Activated CD8-positive, alpha-beta T cell treated with anti-CD3 and anti-CD28 coated beads, Interleukin-2, amount 10 ng/mL, durations not matched to agents 7 days and 5 days (primary cell): ENCODE data around the gene GSS. TPM values are rescaled to one million over a fixed set of nuclear protein-coding genes. Genes with fewer than 3 reads are reported as not detected.

Source experiments
- ATAC-seq: fragments of 150-1000 bp; cut with Tn5 transposase; one replicate; pipeline ENCODE4 v1.10.0; 2021; ENCODE audit warnings: moderate library complexity
- CTCF ChIA-PET: fragments of 350-600 bp; sonication (Branson Sonifier 250); formaldehyde crosslinking; loops from one replicate; lab custom pipeline; 2021; ENCODE audit warnings: antibody characterized with exemption; lab: Charles Lee
- POLR2A ChIA-PET: fragments of 350-600 bp; sonication (Branson Sonifier 250); formaldehyde crosslinking; loops from one replicate; lab custom pipeline; 2021; ENCODE audit warnings: antibody characterized with exemption; lab: Charles Lee
- DNase-seq: peaks from one replicate; pipeline ENCODE4 v3.0.0-alpha.2; 2020
- H3K27ac Mint-ChIP-seq: one replicate; pipeline ENCODE4 v1.8.0; 2021; ENCODE audit warnings: mild to moderate bottlenecking, mixed read lengths
- H3K27me3 Mint-ChIP-seq: one replicate; pipeline ENCODE4 v1.8.0; 2021; ENCODE audit warnings: low read depth, mixed read lengths
- H3K36me3 Mint-ChIP-seq: one replicate; pipeline ENCODE4 v1.8.0; 2021; ENCODE audit warnings: low read depth, mixed read lengths
- H3K4me1 Mint-ChIP-seq: one replicate; pipeline ENCODE4 v1.8.0; 2021; ENCODE audit warnings: low read depth, mixed read lengths
- H3K4me3 Mint-ChIP-seq: one replicate; pipeline ENCODE4 v1.8.0; 2021; ENCODE audit warnings: mild to moderate bottlenecking, mixed read lengths
- H3K9me3 Mint-ChIP-seq: one replicate; pipeline ENCODE4 v1.8.0; 2022; ENCODE audit warnings: mixed read lengths; ENCODE audit not compliant: insufficient read depth
- total RNA-seq, 2 experiments: library from RNA; stranded (reverse); gene quantifications; one replicate each; pipeline ENCODE4 v1.2.3, GENCODE V29; 2021

Gene GSS
- total RNA-seq, 2 experiments from 2014 or later = 55.1 to 55.6 TPM

DNA sequence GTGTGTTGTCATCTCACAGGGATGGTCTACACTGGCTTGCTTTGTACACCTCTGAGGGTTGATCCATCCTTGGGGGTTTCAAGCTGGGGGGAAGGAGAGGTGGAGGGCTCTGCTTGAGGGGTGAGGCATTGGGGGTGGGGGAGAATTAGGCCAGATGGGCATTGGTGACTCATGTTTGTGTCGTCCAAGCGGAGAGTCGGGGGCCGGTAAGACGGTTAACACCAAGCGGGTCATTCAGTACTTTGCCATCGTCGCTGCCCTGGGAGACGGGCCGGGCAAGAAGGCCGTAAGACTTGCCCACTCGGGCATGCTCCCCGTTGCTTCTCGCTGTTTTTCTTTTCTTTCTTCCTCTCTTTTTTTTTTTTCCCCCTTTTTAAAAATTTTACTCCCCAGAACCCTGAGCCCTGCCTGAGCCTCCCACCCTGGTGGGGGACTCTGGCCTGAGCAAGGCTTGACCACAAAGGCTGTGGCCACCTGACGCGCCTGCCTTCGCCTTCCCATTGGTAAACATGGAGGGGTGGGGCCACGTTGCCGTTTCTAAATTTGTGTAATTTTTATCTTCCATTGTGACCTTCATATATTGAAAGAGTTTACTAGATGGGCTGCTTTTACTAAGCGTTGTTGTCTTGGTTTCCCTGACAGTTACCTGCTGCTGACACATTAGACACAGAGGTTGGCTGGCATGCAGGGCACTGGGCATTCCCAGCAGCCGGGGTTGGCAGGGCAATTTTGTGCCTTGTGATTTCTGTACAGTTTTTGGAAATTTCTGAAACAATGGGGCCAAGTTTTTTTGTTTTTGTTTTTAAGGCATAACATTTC is 26.9 kb upstream of the GSS start:
- Mint-ChIP-seq H3K27me3 (peaks cover 7% of the 10 kb centered on the region), H3K27ac (no peak overlapping the region), H3K9me3 (no peaks in the 10 kb centered on the region), H3K4me1 (peaks cover 1% of the 10 kb centered on the region), H3K4me3 (no peak overlapping the region), H3K36me3 (no peaks in the 10 kb centered on the region)
- ChIA-PET POLR2A (no interaction called here), CTCF (no interaction called here)
- DNase-seq (no peak), ATAC-seq (no peak)

DNA sequence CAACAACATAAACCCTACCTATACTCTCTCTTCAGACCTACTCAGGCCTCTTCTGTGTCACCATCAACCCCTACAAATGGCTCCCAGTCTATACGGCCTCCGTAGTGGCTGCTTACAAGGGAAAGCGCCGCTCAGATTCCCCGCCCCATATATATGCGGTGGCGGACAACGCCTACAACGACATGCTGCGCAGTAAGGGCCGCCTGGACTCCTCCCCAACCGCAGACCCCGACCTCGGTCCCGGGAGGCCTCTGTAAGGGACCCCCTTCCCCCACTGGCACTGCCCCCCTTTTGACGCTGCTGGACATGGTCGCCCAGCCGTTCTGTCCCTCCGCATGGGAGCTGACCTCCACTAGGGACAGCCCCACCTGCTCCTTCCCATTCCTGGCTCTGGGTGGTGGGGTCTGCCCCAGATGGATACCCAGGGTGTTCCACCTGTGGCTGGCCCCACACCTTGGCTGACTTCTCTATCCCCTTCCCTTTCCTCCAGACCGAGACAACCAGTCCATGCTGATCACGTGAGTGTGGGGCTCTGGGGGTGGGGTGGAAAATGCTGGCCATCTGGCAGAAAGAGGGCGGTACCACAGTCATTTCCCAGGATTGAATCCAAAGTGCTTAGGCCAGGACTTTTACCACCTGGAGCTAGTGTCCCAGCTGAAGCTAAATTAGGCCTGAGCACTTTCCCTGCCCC is 25.1 kb upstream of the GSS start:
- ATAC-seq = no peak
- peaks cover 11% of the 10 kb centered on the region for H3K27me3 Mint-ChIP-seq
- CTCF ChIA-PET = no interaction called here
- DNase-seq = no peak
- H3K36me3 Mint-ChIP-seq = no peaks in the 10 kb centered on the region
- POLR2A ChIA-PET = no interaction called here
- no peak overlapping the region for H3K27ac Mint-ChIP-seq
- peaks cover 1% of the 10 kb centered on the region for H3K4me1 Mint-ChIP-seq
- no peak overlapping the region for H3K4me3 Mint-ChIP-seq
- no peaks in the 10 kb centered on the region for H3K9me3 Mint-ChIP-seq

DNA sequence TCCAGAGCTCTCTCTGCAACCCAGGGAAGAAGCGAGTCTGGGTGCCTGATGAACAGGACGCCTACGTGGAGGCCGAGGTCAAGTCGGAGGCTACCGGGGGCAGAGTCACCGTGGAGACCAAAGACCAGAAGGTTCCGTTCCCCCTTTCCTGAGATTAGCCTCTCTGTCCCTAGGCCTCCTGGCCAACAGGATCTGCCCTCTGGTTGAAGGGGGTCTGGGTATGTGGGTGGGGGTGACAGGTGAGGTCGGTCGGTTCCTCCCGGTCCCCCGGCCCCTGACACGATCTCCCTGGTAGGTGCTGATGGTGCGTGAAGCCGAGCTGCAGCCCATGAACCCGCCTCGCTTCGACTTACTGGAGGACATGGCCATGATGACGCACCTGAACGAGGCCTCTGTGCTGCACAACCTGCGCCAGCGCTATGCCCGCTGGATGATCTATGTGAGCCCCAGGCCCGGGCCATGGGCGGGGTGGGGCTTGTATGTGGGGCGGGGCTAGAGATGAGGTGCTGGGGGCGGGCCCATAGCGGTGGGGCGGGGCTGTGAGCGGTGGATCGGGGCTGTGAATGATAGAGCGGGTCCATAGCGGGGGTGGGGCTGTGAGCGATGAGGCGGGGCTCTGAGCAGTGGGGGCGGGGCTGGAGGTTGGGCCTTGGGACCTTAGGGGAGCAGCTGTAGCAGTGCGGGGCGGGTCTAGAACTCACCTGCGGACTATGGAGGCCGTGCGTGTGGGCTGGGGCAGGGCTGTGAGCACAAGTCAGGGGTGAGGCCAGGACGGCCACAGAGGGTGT is 24.0 kb upstream of the GSS start:
- H3K27me3 Mint-ChIP-seq = peaks cover 11% of the 10 kb centered on the region
- peak; percentile 26 for DNase-seq
- no peak overlapping the region for H3K27ac Mint-ChIP-seq
- no peaks in the 10 kb centered on the region for H3K36me3 Mint-ChIP-seq
- no peak overlapping the region for H3K4me3 Mint-ChIP-seq
- no peaks in the 10 kb centered on the region for H3K9me3 Mint-ChIP-seq
- H3K4me1 Mint-ChIP-seq = no peaks in the 10 kb centered on the region
- peak; percentile 65 for ATAC-seq
- POLR2A ChIA-PET = no interaction called here
- CTCF ChIA-PET = no interaction called here

DNA sequence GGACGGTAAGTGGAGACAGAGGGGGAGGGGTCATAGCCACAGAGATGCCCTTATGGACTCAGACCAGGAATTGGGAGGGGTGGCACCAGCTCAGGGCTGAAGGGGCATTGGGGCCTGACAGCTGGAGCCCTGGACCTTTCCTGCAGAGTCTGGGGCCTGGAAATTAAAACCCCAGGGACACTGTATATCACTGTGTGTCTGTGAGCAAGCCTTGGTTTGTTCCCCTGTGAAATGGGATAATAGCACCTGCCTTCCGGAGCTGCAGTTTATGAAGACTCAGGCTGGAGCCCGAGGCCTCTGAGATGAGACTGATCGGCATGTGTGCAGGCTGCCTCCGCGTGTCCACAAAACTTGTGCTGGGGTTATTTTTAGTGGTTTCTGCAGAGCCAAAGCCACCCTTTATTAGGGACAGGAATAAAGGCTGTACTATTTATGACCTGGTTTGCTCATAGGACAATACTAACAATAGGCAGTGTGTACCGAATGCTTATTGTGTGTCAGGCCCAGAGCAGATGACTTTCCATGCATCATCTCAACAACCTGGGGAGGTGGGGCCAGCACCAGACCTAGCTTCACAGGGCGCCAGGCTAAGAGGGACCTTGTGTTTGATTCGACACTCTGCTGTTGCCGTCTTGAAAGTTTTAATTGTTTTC is 22.6 kb upstream of the GSS start:
- H3K27me3 Mint-ChIP-seq = peaks cover 7% of the 10 kb centered on the region
- DNase-seq = no peak
- no peak overlapping the region for H3K27ac Mint-ChIP-seq
- H3K9me3 Mint-ChIP-seq = no peaks in the 10 kb centered on the region
- ATAC-seq = no peak
- POLR2A ChIA-PET = no interaction called here
- H3K4me1 Mint-ChIP-seq = no peaks in the 10 kb centered on the region
- no peaks in the 10 kb centered on the region for H3K36me3 Mint-ChIP-seq
- no peak overlapping the region for H3K4me3 Mint-ChIP-seq
- CTCF ChIA-PET = no interaction called here

DNA sequence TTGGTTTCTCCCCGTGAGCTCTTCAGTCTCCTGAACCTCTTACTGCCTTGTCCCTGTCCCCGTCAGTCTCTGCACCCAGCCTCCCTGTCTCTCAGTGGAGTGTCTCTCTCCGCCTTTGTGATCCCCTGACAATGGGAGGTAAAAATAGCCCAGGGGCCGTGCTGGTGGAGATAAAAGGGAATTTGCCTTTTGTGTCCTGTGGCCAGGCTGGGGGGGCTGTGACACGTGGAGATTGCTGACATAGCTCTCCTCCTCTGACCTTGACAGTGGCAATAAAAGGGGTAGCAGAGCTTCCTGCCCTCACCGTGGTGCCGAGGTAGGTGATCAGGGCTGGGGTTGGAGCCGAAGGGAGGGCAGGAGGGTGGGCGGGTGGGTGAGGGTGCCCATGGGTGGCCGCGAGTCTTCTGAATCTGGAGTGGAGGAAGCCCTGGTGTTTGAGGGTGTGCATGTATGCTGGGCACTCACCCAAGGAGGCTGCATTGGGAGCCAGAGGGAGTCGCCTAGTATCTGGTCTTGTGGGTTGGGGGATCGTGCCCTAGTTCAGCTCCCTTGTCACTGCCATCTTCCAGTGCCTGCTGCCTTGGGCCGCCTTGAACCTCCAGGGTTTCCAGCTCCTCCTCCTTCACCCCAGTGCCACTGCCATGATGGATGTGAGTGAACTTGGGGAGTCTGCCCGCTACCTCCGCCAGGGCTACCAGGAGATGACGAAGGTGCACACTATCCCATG is 21.9 kb upstream of the GSS start:
- CTCF ChIA-PET = no interaction called here
- Mint-ChIP-seq H3K36me3 (no peaks in the 10 kb centered on the region), H3K9me3 (no peaks in the 10 kb centered on the region), H3K4me3 (no peak overlapping the region), H3K27me3 (peaks cover 6% of the 10 kb centered on the region), H3K27ac (no peak overlapping the region), H3K4me1 (no peaks in the 10 kb centered on the region)
- DNase-seq (no peak), ATAC-seq (no peak)
- POLR2A ChIA-PET = no interaction called here

DNA sequence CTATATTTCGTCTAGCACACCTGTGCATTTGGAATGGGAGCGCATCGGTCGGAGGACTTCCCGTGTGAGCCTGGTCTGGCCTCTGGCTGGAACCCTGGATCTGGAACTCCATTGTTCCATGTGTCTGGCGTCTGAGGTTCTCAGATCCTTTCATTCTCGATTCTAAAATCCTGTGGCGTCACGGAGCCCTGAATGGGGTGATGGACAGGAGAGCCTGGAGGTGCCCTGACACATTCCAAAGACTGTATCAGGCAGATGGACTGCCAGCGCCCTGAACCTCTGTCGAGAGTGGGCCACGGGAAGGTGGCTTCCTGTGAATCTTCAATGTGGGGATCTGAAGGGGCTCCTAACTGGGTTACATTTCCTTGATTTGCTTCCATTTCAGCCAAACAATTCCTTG is 20.7 kb upstream of the GSS start:
- no peaks in the 10 kb centered on the region for H3K4me1 Mint-ChIP-seq
- H3K27ac Mint-ChIP-seq = no peak overlapping the region
- ChIA-PET CTCF (no interaction called here), POLR2A (no interaction called here)
- ATAC-seq (no peak), DNase-seq (no peak)
- H3K9me3 Mint-ChIP-seq = no peaks in the 10 kb centered on the region
- H3K4me3 Mint-ChIP-seq = no peak overlapping the region
- peaks cover 6% of the 10 kb centered on the region for H3K27me3 Mint-ChIP-seq
- H3K36me3 Mint-ChIP-seq = no peaks in the 10 kb centered on the region

DNA sequence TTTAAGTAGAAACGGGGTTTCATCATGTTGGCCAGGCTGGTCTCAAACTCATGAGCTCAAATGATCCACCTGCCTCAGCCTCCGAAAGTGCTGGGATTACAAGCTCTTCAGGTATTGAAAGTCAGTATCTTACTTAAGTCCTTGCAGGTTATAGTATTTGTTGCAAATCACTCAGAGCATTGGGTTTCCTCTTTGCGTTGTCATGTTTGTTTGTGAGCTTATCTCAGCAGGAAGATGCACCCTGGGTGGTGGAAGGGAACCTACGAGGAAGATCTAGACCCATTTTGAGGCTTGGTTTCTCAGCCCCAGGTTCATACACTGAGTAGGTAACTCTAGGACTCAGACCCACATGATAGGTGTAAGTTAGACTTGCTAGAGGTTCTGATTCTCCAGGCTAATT is 18.6 kb upstream of the GSS start:
- CTCF ChIA-PET = interaction anchor here (1.1 kb wide), 1 partner anchor 73 kb away, joined by 3 read pairs; no protein-coding TSS in a partner anchor
- POLR2A ChIA-PET = no interaction called here
- no peak overlapping the region for H3K4me3 Mint-ChIP-seq
- H3K27me3 Mint-ChIP-seq = peaks cover 6% of the 10 kb centered on the region
- no peak for DNase-seq
- H3K27ac Mint-ChIP-seq = no peak overlapping the region
- no peaks in the 10 kb centered on the region for H3K9me3 Mint-ChIP-seq
- H3K36me3 Mint-ChIP-seq = no peaks in the 10 kb centered on the region
- no peak for ATAC-seq
- no peaks in the 10 kb centered on the region for H3K4me1 Mint-ChIP-seq

DNA sequence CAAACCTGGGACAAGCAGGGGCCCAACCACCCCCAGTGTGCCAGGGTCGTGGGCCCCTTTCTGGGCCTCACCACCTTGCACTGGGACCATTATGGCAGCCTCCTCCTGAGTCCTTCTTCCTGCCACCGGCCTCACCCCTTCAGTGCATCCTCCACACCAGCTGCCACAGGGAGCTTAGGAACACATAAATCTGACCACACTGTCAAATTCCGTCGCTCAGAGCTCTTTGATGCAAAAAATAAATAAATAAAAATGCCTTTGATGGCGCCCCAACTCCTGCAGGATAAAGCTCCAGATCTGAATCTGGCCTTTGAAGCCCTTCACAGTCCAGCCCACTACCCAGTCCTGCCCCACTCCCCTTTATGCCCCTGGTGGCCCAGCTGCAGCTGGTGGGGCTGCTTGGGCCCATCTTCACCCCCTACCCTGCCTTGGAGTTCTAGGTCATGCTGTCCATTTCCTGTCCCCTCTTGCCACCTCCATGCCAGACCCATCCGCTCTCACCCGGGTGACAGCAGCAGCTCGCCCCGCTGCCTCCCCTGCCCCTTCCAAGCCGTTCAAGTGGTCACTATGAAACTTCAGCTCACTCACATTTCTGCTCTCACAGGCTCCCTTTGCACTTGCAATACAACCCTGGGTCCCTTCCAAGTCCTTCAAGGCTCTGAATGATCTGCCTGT is 16.1 kb upstream of the GSS start:
- H3K4me3 Mint-ChIP-seq = no peak overlapping the region
- H3K27ac Mint-ChIP-seq = no peak overlapping the region
- DNase-seq = no peak
- H3K27me3 Mint-ChIP-seq = peaks cover 3% of the 10 kb centered on the region
- ChIA-PET POLR2A (interaction anchor here (0.5 kb wide), 1 partner anchor 161 kb away, joined by 3 read pairs; no protein-coding TSS in a partner anchor), CTCF (no interaction called here)
- no peaks in the 10 kb centered on the region for H3K4me1 Mint-ChIP-seq
- no peak for ATAC-seq
- no peaks in the 10 kb centered on the region for H3K9me3 Mint-ChIP-seq
- no peaks in the 10 kb centered on the region for H3K36me3 Mint-ChIP-seq

DNA sequence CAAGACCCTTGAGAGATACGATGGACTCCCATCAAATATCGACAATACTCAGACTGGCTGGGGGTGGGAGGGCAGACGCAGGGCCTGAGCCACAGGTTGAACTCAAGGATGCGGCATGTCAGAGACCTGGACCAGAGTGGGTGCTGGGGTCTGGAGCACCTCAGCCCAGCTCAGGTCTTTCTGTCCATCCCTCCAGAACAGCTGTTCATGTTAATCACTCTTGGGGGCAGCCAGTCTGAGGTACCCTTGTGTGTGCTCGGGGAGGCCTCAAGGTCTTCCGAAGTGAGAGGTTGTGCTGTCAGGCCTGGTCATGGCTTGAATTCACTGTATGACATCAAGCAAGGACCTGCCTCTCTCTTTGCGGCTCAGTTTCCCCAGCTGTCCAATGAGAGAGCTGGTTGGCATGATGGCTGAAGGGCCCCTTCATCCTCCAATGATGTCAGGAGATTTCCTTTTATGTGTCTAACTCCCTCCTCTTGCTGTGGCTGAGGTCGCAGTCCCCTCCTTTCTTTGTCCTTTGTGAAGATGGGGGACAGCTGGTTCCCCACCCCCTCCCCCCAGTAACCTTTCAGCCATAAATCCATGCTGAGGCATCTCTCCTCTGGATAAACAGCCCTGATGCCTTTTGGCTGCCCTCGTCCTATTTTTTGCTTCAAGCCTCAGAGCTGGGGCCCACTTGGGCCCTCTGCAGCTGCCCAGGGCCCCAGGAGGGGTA is 15.4 kb upstream of the GSS start:
- ATAC-seq (no peak), DNase-seq (no peak)
- no peaks in the 10 kb centered on the region for H3K4me1 Mint-ChIP-seq
- ChIA-PET POLR2A (no interaction called here), CTCF (no interaction called here)
- no peak overlapping the region for H3K27ac Mint-ChIP-seq
- no peak overlapping the region for H3K4me3 Mint-ChIP-seq
- H3K27me3 Mint-ChIP-seq = peaks cover 3% of the 10 kb centered on the region
- H3K9me3 Mint-ChIP-seq = no peaks in the 10 kb centered on the region
- H3K36me3 Mint-ChIP-seq = no peaks in the 10 kb centered on the region

DNA sequence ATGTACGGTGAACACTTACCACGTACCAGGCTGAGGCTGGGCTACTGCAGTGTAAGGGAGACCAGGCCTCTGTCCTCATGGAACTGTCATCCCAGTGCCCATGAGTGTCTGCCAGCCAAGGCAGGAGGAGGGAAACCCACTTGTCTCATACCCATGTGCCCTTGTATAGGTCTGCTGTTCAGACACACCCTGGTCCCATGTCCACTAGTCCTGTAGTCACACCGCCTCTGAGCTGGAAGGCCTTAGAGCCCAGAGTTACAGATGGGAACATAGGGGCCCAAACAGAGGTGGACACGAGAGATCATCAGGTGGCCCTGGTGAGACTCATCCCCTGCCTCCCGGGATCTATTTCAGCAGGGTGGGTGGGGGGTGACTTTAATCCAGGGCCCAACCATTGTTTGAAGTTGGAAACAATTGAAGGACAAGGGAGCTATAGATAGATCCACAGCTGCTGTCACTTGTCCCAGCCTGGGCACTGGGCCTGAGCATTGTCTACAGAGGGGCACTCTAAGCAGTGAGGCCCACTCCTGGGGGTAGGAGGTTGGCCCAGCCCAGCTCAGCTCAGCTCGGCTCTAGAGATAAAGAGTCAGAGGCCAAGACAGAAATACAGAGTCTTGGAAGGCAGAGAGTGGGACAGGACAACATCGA is 14.7 kb upstream of the GSS start:
- H3K4me3 Mint-ChIP-seq = no peak overlapping the region
- peaks cover 3% of the 10 kb centered on the region for H3K27me3 Mint-ChIP-seq
- POLR2A ChIA-PET = no interaction called here
- no peaks in the 10 kb centered on the region for H3K4me1 Mint-ChIP-seq
- no peak overlapping the region for H3K27ac Mint-ChIP-seq
- no peaks in the 10 kb centered on the region for H3K36me3 Mint-ChIP-seq
- ATAC-seq (no peak), DNase-seq (no peak)
- CTCF ChIA-PET = no interaction called here
- no peaks in the 10 kb centered on the region for H3K9me3 Mint-ChIP-seq
